Bronchial epithelial cell (primary cell): ENCODE data around the gene IP6K3. TPM values are rescaled to one million over a fixed set of nuclear protein-coding genes. Genes with fewer than 3 reads are reported as not detected.

ENCODE experiments used
- DNase-seq: peaks from one replicate; pipeline ENCODE4 v3.0.0-alpha.2; 2010; ENCODE audit warnings: low read depth
- FAIRE-seq: peaks from 2 replicates; lab custom pipeline; 2011; peaks lifted over from hg19 to GRCh38; lab: Jason Lieb, UNC
- H3K27me3 ChIP-seq: 2 replicates; pipeline ENCODE4 v1.5.1; 2011; ENCODE audit warnings: low read length; ENCODE audit not compliant: control insufficient read depth, insufficient read depth
- H3K36me3 ChIP-seq: 2 replicates; pipeline ENCODE4 v1.5.1; 2011; ENCODE audit warnings: low read length; ENCODE audit not compliant: control insufficient read depth, insufficient read depth
- H3K4me3 ChIP-seq: 2 replicates; pipeline ENCODE4 v1.5.1; 2011; ENCODE audit warnings: mild to moderate bottlenecking, low read depth, low read length, control low read depth
- CTCF ChIP-seq: IDR thresholded peaks from 2 replicates; pipeline ENCODE4 v1.5.1; 2011; ENCODE audit warnings: mild to moderate bottlenecking, moderate library complexity, low read length, control low read depth, inconsistent platforms; ENCODE audit not compliant: insufficient read depth, severe bottlenecking
- total RNA-seq: library from RNA; depleted of rRNA; stranded (reverse); fragments of >200 nt; gene quantifications from 2 replicates; pipeline ENCODE4 v1.2.1, GENCODE V29; 2014

IP6K3 gene
- total RNA-seq, 1 donor from 2014 or later, result under 0.01 TPM

GRCh38 chr6:33714385-33715040, 32.2 kb downstream of the IP6K3 start:
- FAIRE-seq (no peak), DNase-seq (no peak)
- no peak for TF ChIP-seq CTCF
- Histone ChIP-seq H3K36me3 (peaks cover 3% of the 10 kb centered on the region), H3K4me3 (no peak overlapping the region), H3K27me3 (no peaks in the 10 kb centered on the region)

GRCh38 chr6:33713786-33714185, 32.9 kb downstream of the IP6K3 start:
- DNase-seq, result no peak
- FAIRE-seq, result no peak

GRCh38 chr6:33712914-33713313, 33.8 kb downstream of the IP6K3 start:
- no peak overlapping the region for H3K4me3 ChIP-seq
- no peaks in the 10 kb centered on the region for H3K27me3 ChIP-seq
- DNase-seq (no peak), FAIRE-seq (no peak)
- H3K36me3 ChIP-seq, result peaks cover 13% of the 10 kb centered on the region
- TF ChIP-seq CTCF, result no peak

More at GRCh38 chr6:33713786-33714185, 32.9 kb downstream of the IP6K3 start:
- peaks cover 6% of the 10 kb centered on the region for H3K36me3 ChIP-seq
- H3K27me3 ChIP-seq, result no peaks in the 10 kb centered on the region
- no peak for TF ChIP-seq CTCF
- no peak overlapping the region for H3K4me3 ChIP-seq

GRCh38 chr6:33711140-33712129, 35.3 kb downstream of the IP6K3 start, which contains the start of gene UQCC2:
Gene UQCC2 (minus strand): TSS chr6:33711700. CDS start chr6:33711686, 14 bp downstream.
- peak; percentile 84 for TF ChIP-seq CTCF
- Histone ChIP-seq H3K36me3 (peaks cover 13% of the 10 kb centered on the region), H3K27me3 (no peaks in the 10 kb centered on the region), H3K4me3 (peak within 1 kb of the TSS; percentile 90)
- DNase-seq (peak; percentile 89), FAIRE-seq (no peak)

- H3K4me3 ChIP-seq, result peak overlapping the region; percentile 90
- H3K36me3 ChIP-seq, result peaks cover 13% of the 10 kb centered on the region
- no peak for DNase-seq
- no peak for FAIRE-seq
- no peaks in the 10 kb centered on the region for H3K27me3 ChIP-seq
- no peak for TF ChIP-seq CTCF
Observed at GRCh38 chr6:33710296-33711121, 36.2 kb downstream of the IP6K3 start.
